NB4 (cell line): ENCODE results near the gene KIAA1328.

Experiments
- CTCF ChIP-seq: IDR thresholded peaks from one replicate; pipeline ENCODE4 v1.5.1; 2012; ENCODE audit warnings: low read depth, low read length
- MYC ChIP-seq: IDR thresholded peaks from 2 replicates; pipeline ENCODE4 v1.6.1; 2011; ENCODE audit warnings: low read depth, low read length

GRCh38 chr18:36885981-36886380 lies 57.1 kb downstream of the KIAA1328 start:
- no peak for TF ChIP-seq MYC
- no peak for TF ChIP-seq CTCF
